ENCODE results near the gene PROZ. TPM values are rescaled to one million over a fixed set of nuclear protein-coding genes. Genes with fewer than 3 reads are reported as not detected.

PROZ gene
- total RNA-seq, 1 donor from 2014 or later: not detected

GRCh38 chr13:113119166-113119821 is 39.2 kb upstream of the PROZ start:
- Histone ChIP-seq H3K36me3 (no peaks in the 10 kb centered on the region), H3K4me3 (no peak overlapping the region), H3K9me3 (no peaks in the 10 kb centered on the region), H3K27me3 (ENCODE audit: low read depth) (peaks cover 4% of the 10 kb centered on the region), H3K27ac (no peak overlapping the region), H3K4me1 (no peaks in the 10 kb centered on the region)
- TF ChIP-seq CTCF (IDR thresholded peaks at IDR 0.05): no peak
- ATAC-seq: no peak
- intact Hi-C loops (cut with DNase I): no loop called here
- no peak for DNase-seq

- H3K4me1 ChIP-seq: no peaks in the 10 kb centered on the region
- no peaks in the 10 kb centered on the region for H3K36me3 ChIP-seq
- no peak for TF ChIP-seq CTCF (IDR thresholded peaks at IDR 0.05)
- H3K27me3 ChIP-seq (ENCODE audit: low read depth): peaks cover 1% of the 10 kb centered on the region
- H3K4me3 ChIP-seq: no peak overlapping the region
- DNase-seq (no peak), ATAC-seq (no peak)
- no peak overlapping the region for H3K27ac ChIP-seq
- intact Hi-C loops (cut with DNase I): no loop called here
- H3K9me3 ChIP-seq: no peaks in the 10 kb centered on the region
Measured at GRCh38 chr13:113119822-113120189, 38.6 kb upstream of the PROZ start.

GRCh38 chr13:113120300-113121182 is 37.9 kb upstream of the PROZ start:
- ATAC-seq: no peak
- Histone ChIP-seq H3K9me3 (no peaks in the 10 kb centered on the region), H3K36me3 (no peaks in the 10 kb centered on the region), H3K27me3 (ENCODE audit: low read depth) (no peaks in the 10 kb centered on the region), H3K4me1 (no peaks in the 10 kb centered on the region), H3K4me3 (no peak overlapping the region), H3K27ac (no peak overlapping the region)
- no peak for TF ChIP-seq CTCF (IDR thresholded peaks at IDR 0.05)
- intact Hi-C loops (cut with DNase I): no loop called here
- no peak for DNase-seq

GRCh38 chr13:113121183-113121927 is 37.1 kb upstream of the PROZ start:
- ATAC-seq (no peak), DNase-seq (peak; percentile 32)
- no peaks in the 10 kb centered on the region for H3K9me3 ChIP-seq
- H3K27ac ChIP-seq: peak overlapping the region; percentile 67
- no peaks in the 10 kb centered on the region for H3K36me3 ChIP-seq
- no peaks in the 10 kb centered on the region for H3K27me3 ChIP-seq (ENCODE audit: low read depth)
- H3K4me1 ChIP-seq: no peaks in the 10 kb centered on the region
- H3K4me3 ChIP-seq: no peak overlapping the region
- intact Hi-C loops (cut with DNase I): no loop called here
- TF ChIP-seq CTCF (IDR thresholded peaks at IDR 0.05): no peak

- Histone ChIP-seq H3K27me3 (ENCODE audit: low read depth) (no peaks in the 10 kb centered on the region), H3K4me1 (no peaks in the 10 kb centered on the region), H3K36me3 (no peaks in the 10 kb centered on the region), H3K27ac (peak overlapping the region; percentile 67), H3K9me3 (no peaks in the 10 kb centered on the region), H3K4me3 (peak overlapping the region; percentile 43)
- intact Hi-C loops (cut with DNase I): no loop called here
- DNase-seq: peak; percentile 41
- TF ChIP-seq CTCF (IDR thresholded peaks at IDR 0.05): no peak
- ATAC-seq: no peak
Measured at GRCh38 chr13:113121928-113122471, 36.4 kb upstream of the PROZ start.
